Fibroblast of skin of scalp (primary cell): ENCODE results near the gene TCERG1L.

Experiments used
- DNase-seq: peaks from one replicate; pipeline ENCODE4 v3.0.0-alpha.2; 2013

The TCERG1L gene

GRCh38 chr10:131270461-131271190 is 40.9 kb downstream of the TCERG1L start:
- no peak for DNase-seq

- no peak for DNase-seq
Observed at GRCh38 chr10:131269776-131270460, 41.6 kb downstream of the TCERG1L start.

DNA sequence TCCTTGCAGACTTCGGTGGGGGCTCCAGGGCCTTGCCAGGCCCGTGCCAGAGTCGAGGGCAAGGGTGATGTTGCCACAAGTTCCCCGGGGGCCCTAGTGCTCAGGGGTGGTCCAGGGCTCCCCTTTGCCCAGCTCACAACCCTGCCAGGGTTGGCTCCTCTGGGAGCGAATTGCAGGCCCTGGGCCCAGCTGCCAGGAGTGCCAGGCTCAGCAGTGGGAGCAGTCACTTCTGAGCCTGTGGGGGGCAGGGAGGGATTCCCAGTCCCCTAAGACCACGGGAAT is 43.8 kb downstream of the TCERG1L start:
- DNase-seq, result no peak

DNA sequence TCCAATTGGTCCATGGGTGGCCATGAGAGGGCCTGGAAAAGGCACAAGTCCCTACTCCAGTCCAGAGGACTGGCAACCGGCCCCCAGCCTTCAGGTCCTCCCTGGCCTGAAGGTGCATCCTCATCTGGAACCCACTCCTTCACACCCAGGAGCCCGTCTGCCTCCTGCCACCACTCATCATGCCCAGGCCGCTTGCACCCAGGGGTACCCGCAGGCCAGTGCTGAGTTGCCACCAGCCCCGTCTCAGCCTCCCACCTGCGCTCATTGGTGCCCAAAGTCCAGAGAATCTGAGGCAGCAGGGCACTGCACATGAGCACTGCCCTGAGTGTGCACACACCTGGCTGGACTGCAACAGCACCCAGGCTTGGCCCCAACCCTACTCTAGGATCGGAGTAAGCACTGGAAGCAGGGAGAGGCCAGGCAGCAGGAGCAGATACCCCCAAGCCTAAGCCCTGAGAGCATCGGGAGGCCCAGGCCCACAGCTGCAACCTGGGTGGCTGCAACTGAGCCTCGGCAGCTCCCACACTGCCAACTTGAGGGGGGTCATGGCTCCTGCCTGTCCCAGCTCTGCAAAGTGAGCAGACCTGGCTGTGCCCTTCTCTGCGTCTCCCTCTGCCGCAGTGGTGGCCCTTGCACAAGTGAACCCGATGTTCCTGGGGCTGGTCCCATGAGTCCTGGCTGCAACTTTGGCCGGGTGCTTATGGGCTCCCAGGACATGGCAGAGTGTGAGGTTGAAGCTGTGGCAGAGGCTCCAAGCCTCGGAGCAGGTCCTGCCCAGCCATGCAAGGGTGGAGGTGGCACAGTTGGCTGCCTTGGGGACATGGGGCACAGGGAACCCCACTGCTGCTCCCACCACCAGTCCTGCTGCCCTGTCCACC is 44.3 kb downstream of the TCERG1L start:
- DNase-seq, result no peak

- DNase-seq, result no peak
Observed at GRCh38 chr10:131264110-131264788, 47.3 kb downstream of the TCERG1L start.

DNA sequence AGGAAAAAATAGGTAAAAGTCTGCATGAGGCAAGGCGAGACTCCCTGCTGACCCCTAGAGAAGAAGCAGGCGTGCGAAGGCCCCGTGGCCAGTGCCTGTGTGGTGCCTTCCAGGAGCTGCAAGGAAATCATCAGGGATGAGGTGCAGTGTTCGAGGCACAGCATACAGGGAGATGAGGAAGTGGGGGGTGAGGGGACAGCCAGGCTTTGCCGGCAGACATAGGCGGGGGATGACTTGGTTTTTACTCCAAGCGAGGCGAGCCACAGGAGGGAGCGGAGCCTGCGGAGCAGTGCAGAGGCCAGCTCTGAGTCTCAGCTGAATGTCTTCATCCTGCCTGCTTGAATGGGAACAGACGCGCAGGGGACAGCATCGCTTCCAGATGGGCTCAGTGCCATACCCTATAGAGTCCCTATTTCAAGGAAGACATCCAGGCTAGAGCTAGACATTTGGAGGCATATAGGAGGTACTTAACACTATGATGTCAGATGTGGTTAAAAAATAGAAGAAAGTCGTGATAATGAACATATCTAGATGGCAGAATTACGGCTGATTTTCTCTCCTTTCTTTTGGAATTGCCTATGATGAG is 49.5 kb downstream of the TCERG1L start:
- DNase-seq, result no peak

- DNase-seq, result no peak
Observed at GRCh38 chr10:131260452-131261211, 50.9 kb downstream of the TCERG1L start.

GRCh38 chr10:131260031-131260430 is 51.5 kb downstream of the TCERG1L start:
- DNase-seq, result no peak

GRCh38 chr10:131259535-131259934 is 52.0 kb downstream of the TCERG1L start:
- no peak for DNase-seq

GRCh38 chr10:131258256-131258655 is 53.3 kb downstream of the TCERG1L start:
- DNase-seq, result no peak

DNA sequence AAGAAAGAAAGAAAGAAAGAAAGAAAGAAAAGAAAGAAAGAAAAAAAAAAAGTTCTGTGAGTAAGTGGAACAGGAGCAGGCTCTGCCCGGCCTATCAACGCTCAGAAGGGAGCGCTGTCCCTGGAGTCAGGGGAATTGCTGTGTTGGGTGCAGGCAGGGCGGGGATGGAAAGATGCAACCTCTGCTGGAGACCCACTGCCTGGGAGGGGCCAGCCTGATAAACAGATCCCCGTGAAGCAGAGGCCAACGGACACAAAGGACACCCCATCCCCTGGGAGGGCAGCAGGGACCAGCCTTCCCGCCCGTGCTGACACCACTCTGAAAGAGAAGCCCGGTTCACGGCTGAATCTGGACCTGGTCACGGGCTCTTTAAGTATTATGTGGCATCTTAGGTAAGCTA is 54.5 kb downstream of the TCERG1L start:
- DNase-seq, result no peak

GRCh38 chr10:131254859-131255252 is 56.7 kb downstream of the TCERG1L start:
- no peak for DNase-seq

- no peak for DNase-seq
Observed at GRCh38 chr10:131253931-131254858, 57.3 kb downstream of the TCERG1L start.

GRCh38 chr10:131252567-131253276 is 58.8 kb downstream of the TCERG1L start:
- no peak for DNase-seq

GRCh38 chr10:131251146-131251541 is 60.4 kb downstream of the TCERG1L start:
- DNase-seq, result no peak

GRCh38 chr10:131250454-131251145 is 60.9 kb downstream of the TCERG1L start:
- DNase-seq, result no peak

- DNase-seq, result no peak
Observed at GRCh38 chr10:131249955-131250344, 61.6 kb downstream of the TCERG1L start.

- DNase-seq, result no peak
Observed at GRCh38 chr10:131249238-131249954, 62.1 kb downstream of the TCERG1L start.
